HG03442 (cell line): Measurements from ENCODE around the gene PFKFB3.

Experiments used
- ATAC-seq: cut with Tn5 transposase; IDR thresholded peaks from one replicate; pipeline ENCODE4 v1.9.1; 2021; ENCODE audit warnings: mild to moderate bottlenecking, moderate library complexity; ENCODE audit not compliant: unreplicated experiment

The PFKFB3 gene

DNA sequence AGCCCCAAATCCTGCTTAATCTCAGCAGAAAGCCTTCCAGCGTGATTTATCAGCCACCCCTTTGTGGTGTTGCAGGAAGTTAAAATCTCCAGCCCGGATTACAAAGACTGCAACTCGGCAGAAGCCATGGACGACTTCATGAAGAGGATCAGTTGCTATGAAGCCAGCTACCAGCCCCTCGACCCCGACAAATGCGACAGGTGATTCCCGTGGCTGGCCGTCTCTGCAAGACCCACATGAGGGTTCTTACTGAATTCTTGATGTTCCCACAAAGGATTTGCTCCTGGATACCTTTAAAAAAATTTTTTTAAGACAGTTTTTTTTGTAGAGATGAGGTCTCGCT lies 16.7 kb downstream of the PFKFB3 start:
- no peak for ATAC-seq

- ATAC-seq, result no peak
Measured at GRCh38 chr10:6220418-6221191, 17.9 kb downstream of the PFKFB3 start.

DNA sequence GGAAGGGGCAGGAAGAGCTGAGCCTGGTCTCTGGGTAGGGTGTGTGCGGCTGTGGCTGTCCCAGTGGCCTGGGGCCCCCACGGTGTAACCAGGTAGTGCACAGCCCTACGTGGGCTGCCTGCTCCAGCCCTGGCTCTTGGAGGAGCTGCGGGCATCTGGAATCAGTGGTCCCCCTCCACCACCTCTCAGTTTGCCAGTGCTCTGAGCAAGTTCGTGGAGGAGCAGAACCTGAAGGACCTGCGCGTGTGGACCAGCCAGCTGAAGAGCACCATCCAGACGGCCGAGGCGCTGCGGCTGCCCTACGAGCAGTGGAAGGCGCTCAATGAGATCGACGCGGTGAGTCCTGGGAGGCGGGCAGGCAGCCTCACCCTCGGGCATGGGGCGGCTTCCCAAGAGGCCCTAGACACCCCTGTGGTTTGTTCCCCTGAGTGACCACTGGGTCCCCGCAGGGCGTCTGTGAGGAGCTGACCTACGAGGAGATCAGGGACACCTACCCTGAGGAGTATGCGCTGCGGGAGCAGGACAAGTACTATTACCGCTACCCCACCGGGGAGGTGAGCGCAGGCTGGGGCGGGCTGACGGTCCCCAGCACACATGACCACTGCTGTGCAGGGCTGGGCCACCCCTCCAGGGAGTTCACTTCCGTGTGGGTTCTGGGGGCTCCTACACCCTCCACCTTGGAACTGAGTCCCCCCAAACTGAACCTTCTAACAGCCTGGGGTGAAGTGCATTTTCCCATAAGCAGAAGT lies 18.6 kb downstream of the PFKFB3 start:
- ATAC-seq, result no peak

DNA sequence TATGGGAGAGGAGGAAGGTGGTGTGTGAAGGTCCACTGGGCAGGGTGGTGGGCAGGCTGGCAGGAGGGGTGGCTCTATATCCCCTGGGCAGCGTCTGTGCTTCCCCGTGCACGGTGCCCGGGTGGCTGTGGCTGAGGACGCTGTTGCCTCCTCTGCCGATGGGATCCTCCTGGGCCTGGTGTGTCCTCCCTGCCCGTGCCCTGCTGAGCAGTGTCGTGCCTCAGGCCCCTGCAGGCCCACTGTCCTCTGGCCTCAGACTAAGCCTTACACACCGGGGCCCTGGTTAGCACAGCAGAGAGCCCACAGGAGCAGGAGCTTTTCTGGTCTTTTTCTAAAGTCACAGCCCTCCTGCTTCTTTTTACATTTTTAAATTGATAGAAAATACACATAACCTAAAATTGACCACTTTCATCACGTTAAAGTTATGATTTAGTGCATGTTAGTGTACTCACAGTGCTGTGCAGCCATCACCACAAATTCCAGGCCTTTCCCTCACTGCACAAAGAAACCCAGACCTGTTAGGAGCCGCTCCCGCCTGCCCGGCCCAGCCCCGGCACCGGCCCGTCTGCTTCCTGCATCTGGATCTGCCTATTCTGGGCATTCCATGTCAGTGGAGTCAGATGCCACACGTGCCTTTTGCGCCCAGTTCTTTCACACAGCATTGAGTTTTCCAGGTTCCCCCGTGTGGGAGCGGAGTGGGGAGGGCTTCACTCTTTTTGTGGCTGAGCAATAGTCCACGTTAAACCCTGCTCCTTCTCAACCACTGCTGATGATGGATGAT lies 19.4 kb downstream of the PFKFB3 start:
- no peak for ATAC-seq

DNA sequence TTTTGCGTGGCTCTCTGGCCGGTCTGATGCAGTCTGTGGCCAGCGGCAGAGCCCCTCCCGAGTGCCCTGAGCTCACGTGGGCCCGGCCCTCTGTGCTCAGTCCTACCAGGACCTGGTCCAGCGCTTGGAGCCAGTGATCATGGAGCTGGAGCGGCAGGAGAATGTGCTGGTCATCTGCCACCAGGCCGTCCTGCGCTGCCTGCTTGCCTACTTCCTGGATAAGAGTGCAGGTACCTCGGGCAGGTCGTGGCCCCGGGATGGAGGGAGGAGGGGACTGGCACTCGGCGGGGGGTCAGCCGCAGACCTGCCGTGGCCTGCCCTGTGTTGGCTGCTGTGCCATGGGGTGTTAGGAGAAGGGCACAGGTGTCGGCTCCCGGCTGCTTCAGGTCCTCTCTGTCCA lies 20.0 kb downstream of the PFKFB3 start:
- ATAC-seq, result no peak

GRCh38 chr10:6223981-6224380 lies 21.2 kb downstream of the PFKFB3 start:
- ATAC-seq, result no peak

DNA sequence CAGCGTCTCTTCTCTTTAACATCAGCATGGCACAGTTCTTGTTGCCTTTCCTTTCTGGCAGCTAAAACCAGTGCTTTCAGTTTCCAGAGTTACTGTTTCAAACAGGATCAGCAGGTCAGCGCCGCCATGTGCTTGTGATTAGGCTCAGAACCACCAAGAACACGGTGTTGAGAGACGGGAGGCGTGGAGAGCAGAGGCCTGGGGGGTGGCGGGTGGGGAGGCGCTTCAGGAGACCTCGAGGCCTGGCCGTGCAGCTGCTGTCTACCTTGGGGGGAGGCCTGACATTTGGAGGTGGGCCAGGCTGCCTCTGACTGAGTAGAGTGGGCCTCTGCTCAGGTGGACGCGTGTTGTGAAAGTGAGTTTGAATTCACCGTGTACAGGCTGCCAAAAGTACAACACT lies 22.0 kb downstream of the PFKFB3 start:
- ATAC-seq, result no peak

- ATAC-seq, result no peak
Measured at GRCh38 chr10:6225263-6225814, 22.6 kb downstream of the PFKFB3 start.

GRCh38 chr10:6226216-6226615 lies 23.5 kb downstream of the PFKFB3 start:
- ATAC-seq, result no peak

DNA sequence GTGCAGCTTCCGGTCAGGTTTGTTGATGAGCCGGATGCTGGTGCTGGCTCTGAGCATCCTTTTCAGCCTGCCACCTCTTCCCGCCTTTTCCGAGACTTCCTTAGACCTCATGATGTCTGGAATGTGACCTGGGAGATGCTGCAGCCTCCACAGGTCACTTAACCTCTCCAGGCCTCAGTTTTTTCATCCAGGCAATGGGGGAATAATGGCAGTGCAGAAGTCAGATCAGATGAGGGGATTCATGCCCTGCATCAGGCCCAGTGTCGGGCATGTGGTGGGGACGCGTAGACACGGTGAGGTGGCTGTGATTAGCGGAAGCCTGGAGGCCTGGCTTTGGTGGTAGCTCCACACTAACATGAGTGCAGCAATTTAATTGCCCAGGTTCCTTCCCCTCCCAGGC lies 24.6 kb downstream of the PFKFB3 start:
- no peak for ATAC-seq

DNA sequence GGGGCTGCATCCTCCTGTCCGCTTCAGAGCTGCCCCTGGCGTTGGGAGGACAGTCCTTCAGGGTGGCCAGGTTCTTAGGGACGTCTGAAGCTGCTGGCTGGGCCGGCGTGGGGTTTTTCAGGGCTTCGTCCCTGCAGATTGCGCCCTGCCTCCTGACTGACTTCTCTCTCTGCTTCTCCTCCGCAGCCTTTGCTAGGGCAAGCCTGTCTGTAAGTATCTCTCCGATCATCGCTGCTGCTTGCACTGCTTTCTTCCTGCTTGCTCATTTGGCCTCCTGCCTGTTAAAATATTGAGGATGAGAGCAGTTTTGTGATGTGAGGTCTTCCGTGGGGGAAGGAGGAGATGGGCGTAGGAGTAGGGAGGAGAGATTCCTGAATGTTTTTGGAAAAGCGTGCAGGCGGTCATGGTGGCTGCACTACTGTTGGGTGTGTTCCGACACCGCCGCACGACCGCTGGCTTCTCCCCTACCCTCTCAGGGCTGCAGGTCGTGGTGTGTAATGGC lies 25.3 kb downstream of the PFKFB3 start:
- no peak for ATAC-seq

DNA sequence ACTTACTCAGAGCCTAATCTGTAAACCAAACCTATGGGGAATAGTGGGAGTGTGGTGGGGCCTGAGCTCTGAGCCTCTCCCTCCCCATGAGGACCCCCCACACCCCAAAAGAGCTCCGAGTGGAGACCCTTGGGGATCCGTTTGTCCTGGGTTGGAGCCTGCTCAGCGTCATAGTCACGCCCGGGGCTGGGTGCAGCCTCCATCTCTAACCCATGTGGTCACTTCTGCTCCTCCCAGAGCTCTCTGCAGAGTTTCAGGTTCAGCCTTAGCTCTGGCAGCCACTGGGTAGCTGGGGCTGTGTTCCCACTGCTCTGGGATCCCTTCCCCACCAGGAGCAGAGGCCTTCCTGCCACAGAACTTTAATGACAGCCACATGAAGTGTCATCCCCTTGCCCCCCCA lies 25.9 kb downstream of the PFKFB3 start:
- no peak for ATAC-seq

- ATAC-seq, result no peak
Measured at GRCh38 chr10:6229290-6229689, 26.6 kb downstream of the PFKFB3 start.

DNA sequence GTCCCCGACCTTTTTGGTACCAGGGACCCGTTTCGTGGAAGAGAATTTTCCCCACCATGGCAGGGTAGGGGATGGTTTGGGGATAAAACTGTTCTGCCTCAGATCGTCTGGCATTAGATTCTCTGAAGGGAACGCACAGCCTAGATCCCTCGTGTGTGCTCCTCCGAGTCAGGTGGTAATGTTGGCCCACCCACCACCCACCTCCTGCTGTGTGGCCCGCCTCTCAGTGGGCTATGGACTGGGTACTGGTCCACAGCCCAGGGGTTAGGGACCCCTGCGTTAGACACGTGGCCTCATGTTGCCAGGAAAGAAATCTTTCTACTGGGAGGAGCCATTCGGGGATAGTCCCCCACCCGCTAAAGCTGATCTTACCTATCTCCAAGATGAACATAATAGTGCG lies 27.0 kb downstream of the PFKFB3 start:
- ATAC-seq, result no peak

DNA sequence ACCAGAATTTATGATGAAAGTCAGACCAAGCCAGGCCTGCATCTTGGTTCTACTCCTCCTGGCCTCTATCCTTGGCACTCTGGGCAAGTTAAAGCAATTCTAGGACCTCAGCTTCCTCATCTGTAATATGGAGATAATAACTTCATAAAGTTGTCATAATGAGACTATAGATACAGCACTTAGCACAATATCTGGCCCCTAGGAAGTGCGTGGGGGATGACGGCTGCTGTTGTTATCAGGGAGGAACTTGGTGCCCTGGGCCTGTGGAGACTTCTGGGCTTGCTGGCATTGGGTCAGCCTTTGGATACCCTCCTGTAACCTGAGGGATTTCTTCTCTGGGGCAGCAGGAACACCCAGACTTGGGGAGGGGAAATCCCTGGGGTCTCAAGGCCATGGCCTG lies 27.6 kb downstream of the PFKFB3 start:
- no peak for ATAC-seq

DNA sequence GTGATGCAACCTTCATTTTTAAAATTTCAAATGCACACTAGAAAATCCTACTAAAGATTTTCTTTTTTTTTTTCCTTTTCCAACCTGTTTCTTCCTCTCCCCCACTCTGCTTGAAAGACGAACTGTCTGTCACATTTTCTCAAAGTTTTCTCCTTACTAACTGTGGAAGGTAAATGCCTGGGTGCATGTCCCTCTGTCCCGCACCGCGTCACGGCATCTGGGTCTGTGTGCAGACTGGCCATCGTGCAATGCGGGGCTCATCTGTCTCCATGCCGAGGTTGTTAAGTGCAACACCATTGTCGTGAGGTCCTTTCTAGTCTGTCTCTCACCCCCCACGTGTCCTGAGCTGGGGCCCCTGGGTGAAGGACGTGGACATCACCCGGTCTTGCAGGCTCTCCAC lies 28.4 kb downstream of the PFKFB3 start:
- no peak for ATAC-seq

- ATAC-seq, result no peak
Measured at GRCh38 chr10:6231730-6232129, 29.0 kb downstream of the PFKFB3 start.

DNA sequence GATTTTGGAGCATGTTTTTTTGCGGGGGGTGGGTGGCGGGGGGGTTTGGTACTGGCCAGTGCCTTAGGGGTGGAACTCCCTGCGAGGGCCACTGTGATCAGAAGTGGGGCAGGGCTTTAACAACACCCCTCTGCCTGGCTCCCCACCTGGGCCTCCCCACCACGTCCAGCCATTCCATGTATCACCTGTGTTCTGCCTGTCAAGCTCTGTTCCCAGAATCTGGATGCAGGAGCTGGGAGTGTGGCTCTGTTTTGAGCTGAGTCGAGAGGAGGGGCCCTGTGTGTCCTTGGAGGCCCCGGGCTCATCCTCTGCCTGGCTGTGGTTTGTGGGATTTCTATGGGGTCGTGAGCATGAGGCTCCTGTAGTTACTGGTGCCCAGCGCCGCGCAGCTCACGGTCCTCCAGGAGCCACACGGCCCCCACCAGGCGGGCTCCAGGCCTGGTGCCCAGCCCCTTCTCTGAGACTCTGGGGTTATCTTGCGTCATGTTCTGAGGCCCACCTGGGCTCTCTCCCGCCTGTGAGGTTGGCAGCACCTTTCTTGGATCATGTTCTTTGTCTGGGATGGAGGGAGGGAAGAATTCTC lies 29.6 kb downstream of the PFKFB3 start:
- ATAC-seq, result no peak

DNA sequence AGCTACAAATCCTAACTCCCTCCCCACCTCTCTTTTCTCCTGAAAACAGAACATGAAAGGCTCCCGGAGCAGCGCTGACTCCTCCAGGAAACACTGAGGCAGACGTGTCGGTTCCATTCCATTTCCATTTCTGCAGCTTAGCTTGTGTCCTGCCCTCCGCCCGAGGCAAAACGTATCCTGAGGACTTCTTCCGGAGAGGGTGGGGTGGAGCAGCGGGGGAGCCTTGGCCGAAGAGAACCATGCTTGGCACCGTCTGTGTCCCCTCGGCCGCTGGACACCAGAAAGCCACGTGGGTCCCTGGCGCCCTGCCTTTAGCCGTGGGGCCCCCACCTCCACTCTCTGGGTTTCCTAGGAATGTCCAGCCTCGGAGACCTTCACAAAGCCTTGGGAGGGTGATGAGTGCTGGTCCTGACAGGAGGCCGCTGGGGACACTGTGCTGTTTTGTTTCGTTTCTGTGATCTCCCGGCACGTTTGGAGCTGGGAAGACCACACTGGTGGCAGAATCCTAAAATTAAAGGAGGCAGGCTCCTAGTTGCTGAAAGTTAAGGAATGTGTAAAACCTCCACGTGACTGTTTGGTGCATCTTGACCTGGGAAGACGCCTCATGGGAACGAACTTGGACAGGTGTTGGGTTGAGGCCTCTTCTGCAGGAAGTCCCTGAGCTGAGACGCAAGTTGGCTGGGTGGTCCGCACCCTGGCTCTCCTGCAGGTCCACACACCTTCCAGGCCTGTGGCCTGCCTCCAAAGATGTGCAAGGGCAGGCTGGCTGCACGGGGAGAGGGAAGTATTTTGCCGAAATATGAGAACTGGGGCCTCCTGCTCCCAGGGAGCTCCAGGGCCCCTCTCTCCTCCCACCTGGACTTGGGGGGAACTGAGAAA lies 30.4 kb downstream of the PFKFB3 start:
- no peak for ATAC-seq

DNA sequence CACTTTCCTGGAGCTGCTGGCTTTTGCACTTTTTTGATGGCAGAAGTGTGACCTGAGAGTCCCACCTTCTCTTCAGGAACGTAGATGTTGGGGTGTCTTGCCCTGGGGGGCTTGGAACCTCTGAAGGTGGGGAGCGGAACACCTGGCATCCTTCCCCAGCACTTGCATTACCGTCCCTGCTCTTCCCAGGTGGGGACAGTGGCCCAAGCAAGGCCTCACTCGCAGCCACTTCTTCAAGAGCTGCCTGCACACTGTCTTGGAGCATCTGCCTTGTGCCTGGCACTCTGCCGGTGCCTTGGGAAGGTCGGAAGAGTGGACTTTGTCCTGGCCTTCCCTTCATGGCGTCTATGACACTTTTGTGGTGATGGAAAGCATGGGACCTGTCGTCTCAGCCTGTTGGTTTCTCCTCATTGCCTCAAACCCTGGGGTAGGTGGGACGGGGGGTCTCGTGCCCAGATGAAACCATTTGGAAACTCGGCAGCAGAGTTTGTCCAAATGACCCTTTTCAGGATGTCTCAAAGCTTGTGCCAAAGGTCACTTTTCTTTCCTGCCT lies 31.1 kb downstream of the PFKFB3 start:
- ATAC-seq, result no peak
